Measurements from ENCODE around the gene SLC25A3. TPM values are rescaled to one million over a fixed set of nuclear protein-coding genes. Genes with fewer than 3 reads are reported as not detected.
A peak's percentile ranks its signal among the peaks of the same experiment; 100 is the strongest.

SLC25A3 gene
- total and polyA plus RNA-seq, 2 of the 13 experiments (the other 11 are each of a cell fraction or from before 2014, with no cell fraction given) = 292 to 829 TPM

DNA sequence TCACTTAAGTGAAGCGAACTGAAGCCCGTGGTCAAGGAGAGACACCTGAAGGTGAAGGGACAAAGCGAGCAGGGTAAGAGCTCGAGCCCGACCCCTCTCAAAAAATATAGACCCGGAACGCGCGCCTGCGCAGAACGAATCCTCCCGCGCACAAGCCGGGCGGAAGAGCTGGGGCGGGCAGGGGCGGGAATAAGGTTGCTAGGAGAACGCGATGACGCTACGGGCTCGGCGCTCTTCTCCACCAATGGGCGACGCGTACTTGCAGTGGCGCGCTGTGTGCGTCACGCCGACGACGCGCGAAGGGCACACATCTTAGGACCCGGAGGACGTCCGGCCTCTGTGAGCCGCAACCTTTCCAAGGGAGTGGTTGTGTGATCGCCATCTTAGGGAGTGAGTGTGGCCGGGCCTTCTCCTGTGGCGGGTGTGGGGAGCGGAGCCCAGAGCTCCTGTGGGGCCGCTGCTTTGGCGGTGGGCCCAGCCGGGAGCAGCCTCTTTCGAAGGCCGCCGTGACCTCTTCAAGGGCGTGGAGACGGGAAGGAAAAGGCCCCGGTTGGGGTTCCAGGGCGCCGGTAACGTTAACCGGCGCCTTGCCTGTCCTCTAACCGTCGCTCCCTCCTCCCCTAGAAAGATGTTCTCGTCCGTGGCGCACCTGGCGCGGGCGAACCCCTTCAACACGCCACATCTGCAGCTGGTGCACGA lies at the start of gene SLC25A3 (continued):
- TF ChIP-seq, protein P1, sequence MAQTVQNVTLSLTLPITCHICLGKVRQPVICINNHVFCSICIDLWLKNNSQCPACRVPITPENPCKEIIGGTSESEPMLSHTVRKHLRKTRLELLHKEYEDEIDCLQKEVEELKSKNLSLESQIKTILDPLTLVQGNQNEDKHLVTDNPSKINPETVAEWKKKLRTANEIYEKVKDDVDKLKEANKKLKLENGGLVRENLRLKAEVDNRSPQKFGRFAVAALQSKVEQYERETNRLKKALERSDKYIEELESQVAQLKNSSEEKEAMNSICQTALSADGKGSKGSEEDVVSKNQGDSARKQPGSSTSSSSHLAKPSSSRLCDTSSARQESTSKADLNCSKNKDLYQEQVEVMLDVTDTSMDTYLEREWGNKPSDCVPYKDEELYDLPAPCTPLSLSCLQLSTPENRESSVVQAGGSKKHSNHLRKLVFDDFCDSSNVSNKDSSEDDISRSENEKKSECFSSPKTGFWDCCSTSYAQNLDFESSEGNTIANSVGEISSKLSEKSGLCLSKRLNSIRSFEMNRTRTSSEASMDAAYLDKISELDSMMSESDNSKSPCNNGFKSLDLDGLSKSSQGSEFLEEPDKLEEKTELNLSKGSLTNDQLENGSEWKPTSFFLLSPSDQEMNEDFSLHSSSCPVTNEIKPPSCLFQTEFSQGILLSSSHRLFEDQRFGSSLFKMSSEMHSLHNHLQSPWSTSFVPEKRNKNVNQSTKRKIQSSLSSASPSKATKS (CRISPR knock-in tag; IDR thresholded peaks at IDR 0.05) = no peak
- TF ChIP-seq, protein P2, sequence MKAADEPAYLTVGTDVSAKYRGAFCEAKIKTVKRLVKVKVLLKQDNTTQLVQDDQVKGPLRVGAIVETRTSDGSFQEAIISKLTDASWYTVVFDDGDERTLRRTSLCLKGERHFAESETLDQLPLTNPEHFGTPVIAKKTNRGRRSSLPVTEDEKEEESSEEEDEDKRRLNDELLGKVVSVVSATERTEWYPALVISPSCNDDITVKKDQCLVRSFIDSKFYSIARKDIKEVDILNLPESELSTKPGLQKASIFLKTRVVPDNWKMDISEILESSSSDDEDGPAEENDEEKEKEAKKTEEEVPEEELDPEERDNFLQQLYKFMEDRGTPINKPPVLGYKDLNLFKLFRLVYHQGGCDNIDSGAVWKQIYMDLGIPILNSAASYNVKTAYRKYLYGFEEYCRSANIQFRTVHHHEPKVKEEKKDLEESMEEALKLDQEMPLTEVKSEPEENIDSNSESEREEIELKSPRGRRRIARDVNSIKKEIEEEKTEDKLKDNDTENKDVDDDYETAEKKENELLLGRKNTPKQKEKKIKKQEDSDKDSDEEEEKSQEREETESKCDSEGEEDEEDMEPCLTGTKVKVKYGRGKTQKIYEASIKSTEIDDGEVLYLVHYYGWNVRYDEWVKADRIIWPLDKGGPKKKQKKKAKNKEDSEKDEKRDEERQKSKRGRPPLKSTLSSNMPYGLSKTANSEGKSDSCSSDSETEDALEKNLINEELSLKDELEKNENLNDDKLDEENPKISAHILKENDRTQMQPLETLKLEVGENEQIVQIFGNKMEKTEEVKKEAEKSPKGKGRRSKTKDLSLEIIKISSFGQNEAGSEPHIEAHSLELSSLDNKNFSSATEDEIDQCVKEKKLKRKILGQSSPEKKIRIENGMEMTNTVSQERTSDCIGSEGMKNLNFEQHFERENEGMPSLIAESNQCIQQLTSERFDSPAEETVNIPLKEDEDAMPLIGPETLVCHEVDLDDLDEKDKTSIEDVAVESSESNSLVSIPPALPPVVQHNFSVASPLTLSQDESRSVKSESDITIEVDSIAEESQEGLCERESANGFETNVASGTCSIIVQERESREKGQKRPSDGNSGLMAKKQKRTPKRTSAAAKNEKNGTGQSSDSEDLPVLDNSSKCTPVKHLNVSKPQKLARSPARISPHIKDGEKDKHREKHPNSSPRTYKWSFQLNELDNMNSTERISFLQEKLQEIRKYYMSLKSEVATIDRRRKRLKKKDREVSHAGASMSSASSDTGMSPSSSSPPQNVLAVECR (CRISPR knock-in tag; IDR thresholded peaks at IDR 0.05; ENCODE audit: borderline replicate concordance) = peak; percentile 95
- TF ChIP-seq ZNF138 (CRISPR knock-in tag; IDR thresholded peaks at IDR 0.05; ENCODE audit: low read depth) (no peak; the same call in 1 of the 2 replicates), CBX1 (IDR thresholded peaks at IDR 0.05; ENCODE audit: low read depth) (no peak), ZNF263 (CRISPR knock-in tag; IDR thresholded peaks at IDR 0.05) (peak; percentile 78), ZNF572 (CRISPR knock-in tag; IDR thresholded peaks at IDR 0.05) (0 out of 2 replicates have a peak, but pooled peaks have one; percentile 6), ZSCAN12 (CRISPR knock-in tag; IDR thresholded peaks at IDR 0.05) (no peak), ZNF510 (CRISPR knock-in tag; IDR thresholded peaks at IDR 0.05; ENCODE audit: low read depth) (0 out of 2 replicates have a peak, but pooled peaks have one; percentile 39), ZKSCAN5 (CRISPR knock-in tag; IDR thresholded peaks at IDR 0.05) (no peak), ZNF670 (CRISPR knock-in tag; IDR thresholded peaks at IDR 0.05; ENCODE audit: borderline replicate concordance) (peak; percentile 70; the same call in 1 of the 2 replicates), ZNF598 (CRISPR knock-in tag; IDR thresholded peaks at IDR 0.05; ENCODE audit: borderline replicate concordance) (no peak), RFXANK (CRISPR knock-in tag; IDR thresholded peaks at IDR 0.05) (0 out of 2 replicates have a peak, but pooled peaks have one; percentile 28), ELF1 (CRISPR knock-in tag; IDR thresholded peaks at IDR 0.05) (peak; percentile 87), KAT7 (CRISPR knock-in tag; IDR thresholded peaks at IDR 0.05; ENCODE audit: borderline replicate concordance) (peak; percentile 93; the same call in 1 of the 2 replicates)
- TF ChIP-seq, protein P3, sequence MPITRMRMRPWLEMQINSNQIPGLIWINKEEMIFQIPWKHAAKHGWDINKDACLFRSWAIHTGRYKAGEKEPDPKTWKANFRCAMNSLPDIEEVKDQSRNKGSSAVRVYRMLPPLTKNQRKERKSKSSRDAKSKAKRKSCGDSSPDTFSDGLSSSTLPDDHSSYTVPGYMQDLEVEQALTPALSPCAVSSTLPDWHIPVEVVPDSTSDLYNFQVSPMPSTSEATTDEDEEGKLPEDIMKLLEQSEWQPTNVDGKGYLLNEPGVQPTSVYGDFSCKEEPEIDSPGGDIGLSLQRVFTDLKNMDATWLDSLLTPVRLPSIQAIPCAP (CRISPR knock-in tag; IDR thresholded peaks at IDR 0.05; ENCODE audit: low read depth) = no peak; the same call in 1 of the 2 replicates
- TF ChIP-seq, protein P4, sequence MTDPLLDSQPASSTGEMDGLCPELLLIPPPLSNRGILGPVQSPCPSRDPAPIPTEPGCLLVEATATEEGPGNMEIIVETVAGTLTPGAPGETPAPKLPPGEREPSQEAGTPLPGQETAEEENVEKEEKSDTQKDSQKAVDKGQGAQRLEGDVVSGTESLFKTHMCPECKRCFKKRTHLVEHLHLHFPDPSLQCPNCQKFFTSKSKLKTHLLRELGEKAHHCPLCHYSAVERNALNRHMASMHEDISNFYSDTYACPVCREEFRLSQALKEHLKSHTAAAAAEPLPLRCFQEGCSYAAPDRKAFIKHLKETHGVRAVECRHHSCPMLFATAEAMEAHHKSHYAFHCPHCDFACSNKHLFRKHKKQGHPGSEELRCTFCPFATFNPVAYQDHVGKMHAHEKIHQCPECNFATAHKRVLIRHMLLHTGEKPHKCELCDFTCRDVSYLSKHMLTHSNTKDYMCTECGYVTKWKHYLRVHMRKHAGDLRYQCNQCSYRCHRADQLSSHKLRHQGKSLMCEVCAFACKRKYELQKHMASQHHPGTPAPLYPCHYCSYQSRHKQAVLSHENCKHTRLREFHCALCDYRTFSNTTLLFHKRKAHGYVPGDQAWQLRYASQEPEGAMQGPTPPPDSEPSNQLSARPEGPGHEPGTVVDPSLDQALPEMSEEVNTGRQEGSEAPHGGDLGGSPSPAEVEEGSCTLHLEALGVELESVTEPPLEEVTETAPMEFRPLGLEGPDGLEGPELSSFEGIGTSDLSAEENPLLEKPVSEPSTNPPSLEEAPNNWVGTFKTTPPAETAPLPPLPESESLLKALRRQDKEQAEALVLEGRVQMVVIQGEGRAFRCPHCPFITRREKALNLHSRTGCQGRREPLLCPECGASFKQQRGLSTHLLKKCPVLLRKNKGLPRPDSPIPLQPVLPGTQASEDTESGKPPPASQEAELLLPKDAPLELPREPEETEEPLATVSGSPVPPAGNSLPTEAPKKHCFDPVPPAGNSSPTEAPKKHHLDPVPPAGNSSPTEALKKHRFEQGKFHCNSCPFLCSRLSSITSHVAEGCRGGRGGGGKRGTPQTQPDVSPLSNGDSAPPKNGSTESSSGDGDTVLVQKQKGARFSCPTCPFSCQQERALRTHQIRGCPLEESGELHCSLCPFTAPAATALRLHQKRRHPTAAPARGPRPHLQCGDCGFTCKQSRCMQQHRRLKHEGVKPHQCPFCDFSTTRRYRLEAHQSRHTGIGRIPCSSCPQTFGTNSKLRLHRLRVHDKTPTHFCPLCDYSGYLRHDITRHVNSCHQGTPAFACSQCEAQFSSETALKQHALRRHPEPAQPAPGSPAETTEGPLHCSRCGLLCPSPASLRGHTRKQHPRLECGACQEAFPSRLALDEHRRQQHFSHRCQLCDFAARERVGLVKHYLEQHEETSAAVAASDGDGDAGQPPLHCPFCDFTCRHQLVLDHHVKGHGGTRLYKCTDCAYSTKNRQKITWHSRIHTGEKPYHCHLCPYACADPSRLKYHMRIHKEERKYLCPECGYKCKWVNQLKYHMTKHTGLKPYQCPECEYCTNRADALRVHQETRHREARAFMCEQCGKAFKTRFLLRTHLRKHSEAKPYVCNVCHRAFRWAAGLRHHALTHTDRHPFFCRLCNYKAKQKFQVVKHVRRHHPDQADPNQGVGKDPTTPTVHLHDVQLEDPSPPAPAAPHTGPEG (CRISPR knock-in tag; IDR thresholded peaks at IDR 0.05) = peak; percentile 85

Measured in HepG2 (cell line).